Measurements from ENCODE around the gene ISYNA1. TPM values are rescaled to one million over a fixed set of nuclear protein-coding genes. Genes with fewer than 3 reads are reported as not detected.

The ISYNA1 gene
- total RNA-seq, 1 donor from 2014 or later: 81.7 TPM

- no peak overlapping the region for H3K27ac Mint-ChIP-seq
- no peak overlapping the region for H2AFZ ChIP-seq (replicated peaks)
- H3K4me3 Mint-ChIP-seq: no peak overlapping the region
- no peak for DNase-seq (ENCODE audit: low spot score)
- no peak overlapping the region for H3K4me3 ChIP-seq
- no peak overlapping the region for H3K4me2 ChIP-seq
- H3K27me3 Mint-ChIP-seq (ENCODE audit: insufficient read depth, low read depth): peaks cover 4% of the 10 kb centered on the region
- H3F3A ChIP-seq (ENCODE audit: low read depth): no peaks in the 10 kb centered on the region
- no peaks in the 10 kb centered on the region for H3K9me3 ChIP-seq (ENCODE audit: low read depth)
- no peaks in the 10 kb centered on the region for H3K4me1 ChIP-seq
- H3K79me2 ChIP-seq (ENCODE audit: low read depth): no peaks in the 10 kb centered on the region
- peaks cover 3% of the 10 kb centered on the region for H4K20me1 ChIP-seq (ENCODE audit: low read depth)
- H3K9me3 Mint-ChIP-seq: no peaks in the 10 kb centered on the region
- TF ChIP-seq EZH2 (IDR thresholded peaks at IDR 0.05) (no peak), CTCF (IDR thresholded peaks at IDR 0.05) (no peak), EZH2phosphoT487 (IDR thresholded peaks at IDR 0.05) (no peak)
- H3K36me3 Mint-ChIP-seq: peaks cover 4% of the 10 kb centered on the region
- H3K27ac ChIP-seq: no peak overlapping the region
- H3K36me3 ChIP-seq: no peaks in the 10 kb centered on the region
- no peaks in the 10 kb centered on the region for H3K27me3 ChIP-seq
- no peak overlapping the region for H3K9ac ChIP-seq
- peaks cover 7% of the 10 kb centered on the region for H3K4me1 Mint-ChIP-seq
Observed at GRCh38 chr19:18460900-18461299, 23.0 kb upstream of the ISYNA1 start.

- Histone ChIP-seq H3K36me3 (no peaks in the 10 kb centered on the region), H2AFZ (replicated peaks) (no peak overlapping the region), H3K27ac (no peak overlapping the region), H3K27me3 (no peaks in the 10 kb centered on the region), H3F3A (ENCODE audit: low read depth) (no peaks in the 10 kb centered on the region), H3K4me2 (no peak overlapping the region), H3K79me2 (ENCODE audit: low read depth) (no peaks in the 10 kb centered on the region), H3K4me3 (no peak overlapping the region), H3K9ac (no peak overlapping the region), H3K9me3 (ENCODE audit: low read depth) (no peaks in the 10 kb centered on the region), H4K20me1 (ENCODE audit: low read depth) (peaks cover 3% of the 10 kb centered on the region), H3K4me1 (no peaks in the 10 kb centered on the region)
- Mint-ChIP-seq H3K27me3 (ENCODE audit: insufficient read depth, low read depth) (peaks cover 4% of the 10 kb centered on the region), H3K9me3 (no peaks in the 10 kb centered on the region), H3K4me3 (no peak overlapping the region), H3K27ac (no peak overlapping the region), H3K4me1 (peaks cover 7% of the 10 kb centered on the region), H3K36me3 (peaks cover 6% of the 10 kb centered on the region)
- no peak for DNase-seq (ENCODE audit: low spot score)
- TF ChIP-seq EZH2 (IDR thresholded peaks at IDR 0.05) (no peak), CTCF (IDR thresholded peaks at IDR 0.05) (no peak), EZH2phosphoT487 (IDR thresholded peaks at IDR 0.05) (no peak)
Observed at GRCh38 chr19:18457483-18458331, 19.8 kb upstream of the ISYNA1 start.

- Histone ChIP-seq H3K27ac (no peak overlapping the region), H4K20me1 (ENCODE audit: low read depth) (peaks cover 3% of the 10 kb centered on the region), H3K4me2 (no peak overlapping the region), H3K9me3 (ENCODE audit: low read depth) (no peaks in the 10 kb centered on the region), H3K9ac (no peak overlapping the region), H3K4me1 (no peaks in the 10 kb centered on the region), H3K79me2 (ENCODE audit: low read depth) (no peaks in the 10 kb centered on the region), H3K36me3 (no peaks in the 10 kb centered on the region), H2AFZ (replicated peaks) (no peak overlapping the region), H3K27me3 (no peaks in the 10 kb centered on the region), H3F3A (ENCODE audit: low read depth) (no peaks in the 10 kb centered on the region), H3K4me3 (no peak overlapping the region)
- no peak for DNase-seq (ENCODE audit: low spot score)
- H3K27me3 Mint-ChIP-seq (ENCODE audit: insufficient read depth, low read depth): peaks cover 4% of the 10 kb centered on the region
- H3K27ac Mint-ChIP-seq: no peak overlapping the region
- no peaks in the 10 kb centered on the region for H3K9me3 Mint-ChIP-seq
- peaks cover 8% of the 10 kb centered on the region for H3K4me1 Mint-ChIP-seq
- H3K36me3 Mint-ChIP-seq: peaks cover 6% of the 10 kb centered on the region
- no peak overlapping the region for H3K4me3 Mint-ChIP-seq
- no peak for TF ChIP-seq EZH2phosphoT487 (IDR thresholded peaks at IDR 0.05)
- no peak for TF ChIP-seq CTCF (IDR thresholded peaks at IDR 0.05)
- no peak for TF ChIP-seq EZH2 (IDR thresholded peaks at IDR 0.05)
Observed at GRCh38 chr19:18456974-18457373, 19.0 kb upstream of the ISYNA1 start.
